Measurements from ENCODE around the gene CSRP3.

DNA sequence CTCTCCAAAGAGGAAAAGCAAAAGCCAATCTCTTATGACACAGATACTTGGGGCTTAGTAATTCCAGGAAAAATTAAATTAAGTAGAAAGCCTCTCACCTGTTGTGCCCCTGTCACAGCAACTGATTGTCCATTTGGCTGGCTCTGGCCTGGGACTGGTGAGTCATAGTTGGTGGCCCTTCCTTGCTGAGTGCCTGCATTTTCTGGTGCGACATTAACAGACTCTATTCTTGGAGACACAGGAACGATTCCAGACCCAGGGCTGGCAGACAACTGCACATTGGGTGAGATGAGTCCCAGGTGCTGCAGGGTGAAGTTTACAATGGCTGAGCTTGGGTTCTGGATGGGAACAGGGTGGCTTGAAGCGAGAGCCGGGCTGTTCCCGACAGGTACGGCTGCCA is 23.3 kb upstream of the CSRP3 start:
- no peak for TF ChIP-seq CTCF (IDR thresholded peaks at IDR 0.05)
- TF ChIP-seq POLR2A (IDR thresholded peaks at IDR 0.05) = no peak
